T-helper 9 cell (primary cell): ENCODE measurements around the gene SEPHS1.
"Not testable (repeated sequence)": the region's sequence is repeated elsewhere in the genome, so short reads cannot be mapped to it uniquely, and the experiment has no call there.

Experiments used
- DNase-seq: peaks from one replicate; pipeline ENCODE4 v3.0.0-alpha.2; 2020
- total RNA-seq, 2 donors: gene quantifications; one replicate each; lab custom pipeline; 2026; lab: John Stamatoyannopoulos, UW

The SEPHS1 gene, protein sequence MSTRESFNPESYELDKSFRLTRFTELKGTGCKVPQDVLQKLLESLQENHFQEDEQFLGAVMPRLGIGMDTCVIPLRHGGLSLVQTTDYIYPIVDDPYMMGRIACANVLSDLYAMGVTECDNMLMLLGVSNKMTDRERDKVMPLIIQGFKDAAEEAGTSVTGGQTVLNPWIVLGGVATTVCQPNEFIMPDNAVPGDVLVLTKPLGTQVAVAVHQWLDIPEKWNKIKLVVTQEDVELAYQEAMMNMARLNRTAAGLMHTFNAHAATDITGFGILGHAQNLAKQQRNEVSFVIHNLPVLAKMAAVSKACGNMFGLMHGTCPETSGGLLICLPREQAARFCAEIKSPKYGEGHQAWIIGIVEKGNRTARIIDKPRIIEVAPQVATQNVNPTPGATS
- 23.4 to 37.2 reads per million in 2 donors for total RNA-seq

DNA sequence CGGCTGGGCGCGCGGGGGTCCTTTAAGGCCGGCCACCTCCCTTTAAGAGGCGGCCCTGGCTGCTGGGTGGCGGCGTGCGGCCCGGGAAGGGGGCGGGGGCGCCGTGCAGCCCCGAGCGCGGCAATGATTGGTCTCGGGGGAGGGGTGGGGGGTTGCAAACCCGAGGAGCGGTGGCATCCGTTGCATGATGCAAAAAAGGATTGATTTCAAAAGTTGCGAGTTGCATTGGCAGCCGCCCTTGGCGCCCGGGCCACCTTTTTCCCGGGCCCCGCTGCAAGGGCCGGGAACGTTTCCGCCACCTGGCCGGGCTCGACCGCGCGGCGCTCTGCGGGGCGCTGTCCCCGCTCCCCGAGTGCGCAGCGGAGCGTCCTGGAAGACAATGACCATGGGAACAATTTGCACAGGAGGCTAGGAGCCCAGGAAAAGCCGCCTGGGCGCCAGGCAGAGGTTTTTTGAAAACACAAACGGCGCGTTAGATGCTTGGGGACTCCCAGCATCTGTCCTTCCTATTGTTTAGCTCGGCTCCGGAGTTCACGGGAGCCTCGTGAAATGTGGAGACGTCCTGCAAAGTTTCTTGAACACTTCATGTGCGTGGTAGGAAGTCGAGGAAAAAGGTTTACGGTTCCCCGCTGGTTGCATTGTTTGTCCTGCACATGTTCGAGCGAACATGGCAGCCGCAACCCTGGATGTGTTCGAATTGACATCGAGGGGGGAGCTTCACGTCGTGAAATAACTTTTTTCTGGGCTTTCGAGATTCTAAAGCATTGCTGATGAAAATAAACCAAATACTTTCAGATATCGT lies at the start of gene SEPHS1:
SEPHS1 (minus strand) TSS at position 78 of the 802 bp plus-strand sequence. CDS start 3,343 bp downstream, outside the sequence.
- DNase-seq = peak; percentile 73

DNA sequence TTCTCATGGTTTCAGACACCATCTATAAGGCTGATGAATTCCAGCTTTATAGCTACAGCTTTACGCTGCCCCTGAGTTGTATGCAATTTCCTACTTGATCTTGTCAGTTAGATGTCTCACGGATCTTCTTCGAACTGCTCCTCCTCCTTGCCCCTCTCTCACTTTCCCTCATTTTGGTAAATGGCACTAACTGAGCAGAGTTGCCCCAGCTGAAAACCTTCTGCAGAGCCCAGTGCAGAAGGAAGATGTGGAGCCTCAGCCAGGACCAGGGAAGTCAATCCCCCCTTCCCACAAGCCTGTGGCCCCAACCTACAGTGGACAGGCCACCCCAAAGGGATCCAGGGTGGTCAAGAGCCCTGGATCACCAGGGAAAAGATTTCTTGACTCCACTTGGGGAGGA lies 49.0 kb upstream of the SEPHS1 start:
- no peak for DNase-seq

DNA sequence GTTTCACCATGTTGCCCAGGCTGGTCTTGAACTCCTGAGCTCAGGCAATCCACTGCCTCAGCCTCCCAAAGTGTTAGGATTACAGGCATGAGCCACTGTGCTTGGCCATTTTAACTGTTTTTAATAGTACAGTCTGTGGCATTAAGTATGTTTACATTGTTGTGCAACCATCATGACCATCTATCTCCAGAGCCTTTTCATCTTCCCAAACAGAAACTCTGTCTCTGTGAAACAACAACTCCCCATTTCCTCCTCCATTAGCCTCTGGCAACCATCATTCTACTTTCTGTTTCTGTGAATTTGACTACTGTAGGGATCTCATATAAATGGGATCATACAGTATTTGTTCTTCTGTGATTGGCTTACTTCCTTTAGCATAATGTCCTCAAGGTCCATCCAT lies 48.3 kb upstream of the SEPHS1 start:
- no peak for DNase-seq

DNA sequence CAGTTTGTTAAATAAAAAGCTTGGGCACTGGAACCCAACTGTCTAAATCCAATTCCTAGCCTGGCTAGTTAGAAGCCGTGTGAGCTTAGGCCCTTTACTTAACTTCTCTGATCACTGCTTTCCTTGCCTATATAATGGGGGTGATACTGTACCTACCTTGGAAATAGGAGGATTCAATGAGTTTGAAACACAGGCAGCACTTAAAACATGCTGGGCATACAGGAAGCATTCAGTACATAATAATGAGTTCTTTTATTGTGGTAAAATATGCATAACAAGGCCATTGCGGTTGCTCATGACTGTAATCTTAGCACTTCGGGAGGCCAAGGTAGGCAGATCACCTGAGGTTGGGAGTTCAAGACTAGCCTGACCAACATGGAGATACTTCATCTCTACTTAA lies 47.4 kb upstream of the SEPHS1 start:
- no peak for DNase-seq

DNA sequence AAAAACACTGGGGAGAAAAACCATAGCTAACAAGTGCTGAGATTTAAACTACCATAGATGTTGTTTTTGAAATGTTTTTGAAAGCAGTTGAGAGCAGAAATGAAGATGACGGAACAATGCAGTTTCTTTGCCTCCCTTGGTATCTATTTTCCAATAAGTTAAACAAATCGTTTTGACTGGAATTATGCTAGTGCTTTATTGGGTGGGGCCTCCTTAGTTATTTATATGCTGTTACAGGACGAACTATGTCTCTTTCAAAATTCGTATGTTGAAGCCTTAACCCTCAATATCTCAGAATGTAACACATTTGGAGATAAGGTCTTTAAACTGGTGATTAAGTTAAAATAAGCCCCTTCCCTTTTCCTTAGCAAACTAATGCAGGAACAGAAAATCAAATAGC lies 45.5 kb upstream of the SEPHS1 start:
- DNase-seq = no peak

DNA sequence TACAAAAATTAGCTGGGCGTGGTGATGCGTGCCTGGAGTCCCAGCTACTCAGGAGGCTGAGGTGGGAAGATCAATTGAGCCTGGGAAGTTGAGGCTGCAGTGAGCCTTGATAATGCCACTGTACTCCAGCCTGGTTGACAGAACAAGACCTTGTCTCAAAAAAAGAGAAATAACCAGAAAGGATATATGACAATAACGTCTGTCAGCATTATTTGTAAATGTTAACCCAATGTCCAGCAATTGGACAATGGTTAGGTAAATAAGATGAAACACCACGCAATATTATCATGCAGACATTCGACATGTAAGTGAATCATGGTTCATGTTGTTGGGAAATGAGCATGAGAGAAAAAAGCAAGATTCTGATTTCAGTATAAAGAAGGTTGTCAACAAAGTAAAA lies 44.6 kb upstream of the SEPHS1 start:
- DNase-seq = no peak

DNA sequence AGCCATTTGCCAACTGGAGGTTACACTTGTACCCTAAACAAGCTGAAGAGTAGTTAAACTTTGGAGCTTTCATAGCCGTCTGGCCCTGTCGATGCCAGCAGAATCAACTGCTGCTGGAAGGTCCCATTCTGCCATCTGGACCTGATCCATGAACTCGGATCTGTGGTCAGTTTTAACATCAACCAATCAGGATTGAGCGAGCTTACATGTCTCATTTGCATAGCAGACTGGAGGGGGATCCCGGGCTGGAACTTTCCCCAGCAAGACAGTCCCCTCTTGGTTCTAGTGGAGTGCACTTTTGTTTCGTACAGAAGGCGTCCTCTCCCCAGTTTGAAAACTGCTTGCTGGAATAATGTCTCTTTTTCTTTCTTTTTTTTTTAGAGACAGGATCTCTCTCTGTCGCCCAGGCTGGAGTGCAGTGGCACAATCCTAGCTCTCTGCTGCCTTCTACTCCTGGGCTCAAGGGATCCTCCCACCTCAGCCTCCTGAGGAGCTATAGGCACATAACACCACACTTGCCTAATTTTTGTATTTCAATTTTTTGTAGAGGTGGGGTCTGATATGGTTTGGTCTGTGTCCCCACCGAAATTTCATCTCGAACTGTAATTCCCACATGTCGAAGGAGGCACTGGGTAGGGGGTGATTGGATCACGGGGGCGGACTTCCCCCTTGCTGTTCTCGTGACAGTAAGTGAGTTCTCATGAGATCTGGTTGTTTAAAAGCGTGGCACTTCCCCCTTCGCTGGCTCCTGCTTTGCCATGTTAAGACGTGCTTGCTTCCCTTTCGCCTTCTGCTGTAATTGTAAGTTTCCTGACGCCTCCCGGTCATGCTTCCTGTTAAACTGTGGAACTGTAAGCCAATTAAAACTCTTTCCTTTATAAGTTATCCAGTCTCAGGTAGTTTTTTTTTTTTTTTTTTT lies 42.8 kb upstream of the SEPHS1 start:
- DNase-seq = no peak

DNA sequence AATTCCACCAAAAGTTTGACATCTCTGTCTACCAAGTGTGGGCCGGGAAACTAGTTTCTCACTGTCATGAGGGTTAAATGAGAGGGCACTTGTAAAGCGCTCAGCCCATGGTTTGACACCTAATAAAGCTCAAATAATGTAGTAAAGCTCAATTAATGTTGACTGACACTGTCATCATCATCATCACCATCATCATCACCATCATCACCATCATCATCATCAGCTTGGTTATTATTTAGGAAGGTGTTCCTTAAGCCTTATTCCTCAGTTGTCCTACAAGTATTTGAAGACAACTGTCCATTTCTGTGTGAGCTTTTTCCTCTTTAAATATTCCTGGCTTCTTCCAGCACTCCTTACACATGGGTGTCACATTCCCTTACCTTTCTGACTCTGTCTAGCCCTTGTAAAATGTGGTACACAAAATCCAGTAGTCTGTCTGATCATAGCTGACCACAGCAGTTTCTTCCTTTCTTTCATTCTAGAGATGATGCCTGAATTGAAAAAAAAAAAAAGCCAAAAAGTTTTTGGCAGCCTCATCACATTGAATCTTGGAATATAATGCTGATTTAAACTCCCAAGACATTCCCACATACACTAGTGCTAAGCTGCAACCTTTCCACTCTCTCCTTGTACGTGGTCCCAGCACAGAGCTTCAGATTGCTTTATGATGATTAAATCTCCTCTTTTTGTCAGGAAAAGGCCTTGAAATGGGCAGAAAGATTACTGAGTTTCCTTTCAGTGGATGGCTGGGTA lies 40.6 kb upstream of the SEPHS1 start:
- no peak for DNase-seq

DNA sequence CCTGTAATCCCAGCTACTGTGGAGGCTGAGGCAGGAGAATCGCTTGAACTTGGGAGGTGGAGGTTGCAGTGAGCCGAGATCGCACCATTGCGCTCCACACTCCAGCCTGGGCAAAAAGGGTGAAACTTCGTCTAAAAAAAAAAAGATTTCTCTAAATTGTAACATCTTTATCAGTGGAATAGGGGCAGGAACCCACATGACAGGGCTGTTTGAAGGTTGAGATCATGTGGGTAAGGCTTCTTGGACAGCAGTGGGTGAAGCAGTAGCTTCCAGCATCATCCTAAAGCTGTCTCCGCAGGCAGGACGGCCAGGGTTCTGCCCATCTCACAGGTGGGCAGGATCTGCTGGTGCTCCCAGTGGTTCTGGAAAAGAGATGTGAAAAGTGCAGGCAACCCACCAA lies 37.9 kb upstream of the SEPHS1 start:
- no peak for DNase-seq

DNA sequence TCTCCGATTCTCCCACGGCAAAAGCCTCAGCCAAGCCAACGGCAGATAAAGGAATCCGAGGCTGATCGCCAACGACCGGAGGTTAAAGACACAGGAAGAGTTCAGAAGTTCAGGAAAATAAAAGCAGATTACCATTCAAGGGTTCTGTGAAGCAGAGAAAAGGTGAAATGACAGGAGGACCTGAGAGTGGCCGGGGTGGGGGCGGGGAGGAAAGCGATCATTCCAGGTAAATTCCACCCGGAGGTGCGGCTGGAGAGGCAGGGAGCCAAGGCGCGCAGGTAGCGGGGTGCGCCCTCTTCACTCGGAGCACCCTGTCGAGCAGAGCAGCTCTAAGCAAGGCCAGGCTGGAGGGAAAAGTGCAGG lies 35.3 kb upstream of the SEPHS1 start:
- no peak for DNase-seq

DNA sequence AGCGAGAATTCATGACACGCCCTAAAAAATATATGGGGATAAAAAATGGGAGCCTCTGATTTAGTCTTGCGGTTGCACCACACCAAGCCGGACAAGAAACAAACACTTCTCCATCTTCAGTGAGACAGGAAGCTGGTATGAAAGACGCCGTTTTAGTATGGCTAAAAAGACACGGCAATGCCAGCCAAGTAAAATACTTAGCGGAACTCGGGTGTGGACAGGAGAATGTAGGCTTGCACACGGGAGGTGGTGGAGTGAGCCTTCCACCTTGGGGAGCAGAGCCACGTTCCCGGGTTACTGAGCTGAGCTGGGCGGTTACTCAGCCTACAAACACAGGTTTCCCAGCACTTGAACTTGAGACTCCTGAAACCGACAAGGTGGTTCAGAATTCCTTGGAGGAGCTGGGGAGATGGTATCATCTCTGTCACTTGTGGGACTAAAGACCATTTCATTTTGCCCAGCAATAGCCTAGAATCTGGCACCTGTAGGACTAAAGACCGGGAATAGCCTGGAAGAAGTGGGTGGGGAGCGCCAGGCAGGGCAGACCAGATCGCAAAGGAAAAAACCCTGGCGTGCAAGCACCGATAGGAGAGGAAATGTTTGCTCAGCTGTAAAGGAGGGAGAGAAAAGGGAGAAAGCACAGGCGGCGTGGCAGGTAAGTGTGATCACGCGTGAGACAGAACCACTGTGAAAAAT lies 34.8 kb upstream of the SEPHS1 start:
- DNase-seq = no peak

DNA sequence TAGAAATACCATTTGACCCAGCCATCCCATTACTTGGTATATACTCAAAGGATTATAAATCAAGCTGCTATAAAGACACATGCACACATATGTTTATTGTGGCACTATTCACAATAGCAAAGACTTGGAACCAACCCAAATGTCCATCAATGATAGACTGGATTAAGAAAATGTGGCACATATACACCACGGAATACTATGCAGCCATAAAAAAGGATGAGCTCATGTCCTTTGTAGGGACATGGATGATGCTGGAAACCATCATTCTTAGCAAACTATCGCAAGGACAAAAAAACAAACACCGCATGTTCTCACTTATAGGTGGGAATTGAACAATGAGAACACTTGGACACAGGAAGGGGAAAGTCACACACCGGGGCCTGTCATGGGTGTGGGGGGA lies 31.0 kb upstream of the SEPHS1 start:
- DNase-seq = not testable (repeated sequence)

DNA sequence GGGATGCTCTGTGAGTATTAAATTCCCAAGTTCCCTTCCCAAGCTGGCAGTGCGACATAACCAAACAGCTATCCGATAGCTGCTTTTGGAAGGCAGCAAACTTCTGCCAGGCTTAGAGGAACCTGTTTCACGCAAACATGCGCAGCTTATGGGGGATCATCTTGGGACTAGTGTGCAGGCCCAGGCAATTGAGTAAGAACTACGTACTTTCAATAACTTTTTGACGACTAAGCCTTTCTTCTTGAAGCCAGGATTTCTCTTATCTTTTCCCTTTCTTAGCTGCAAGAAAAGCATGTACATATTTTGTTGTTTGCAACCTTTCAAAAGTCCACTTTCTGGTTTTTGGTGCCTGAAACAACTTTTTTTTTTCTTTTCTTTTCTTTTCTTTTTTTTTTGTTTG lies 28.7 kb upstream of the SEPHS1 start:
- no peak for DNase-seq

DNA sequence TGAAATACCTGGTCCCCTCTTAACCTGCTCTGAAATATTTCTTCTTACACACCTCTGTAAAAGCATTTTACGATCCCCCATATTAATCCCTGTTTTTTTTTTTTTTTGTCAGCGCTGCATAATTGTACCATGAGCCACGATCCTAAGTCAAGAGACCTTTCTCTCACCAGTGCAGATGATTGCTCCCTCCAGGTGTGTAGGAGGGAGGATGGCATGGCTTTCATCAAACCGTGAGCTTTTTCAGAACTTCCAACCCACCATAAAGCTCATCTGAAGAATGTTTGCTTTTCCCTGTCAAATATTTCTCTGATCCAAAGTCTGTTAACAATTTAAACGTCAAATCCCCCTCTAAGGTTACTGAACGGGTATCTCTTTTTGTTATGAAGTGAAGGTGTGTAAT lies 28.2 kb upstream of the SEPHS1 start:
- DNase-seq = no peak

DNA sequence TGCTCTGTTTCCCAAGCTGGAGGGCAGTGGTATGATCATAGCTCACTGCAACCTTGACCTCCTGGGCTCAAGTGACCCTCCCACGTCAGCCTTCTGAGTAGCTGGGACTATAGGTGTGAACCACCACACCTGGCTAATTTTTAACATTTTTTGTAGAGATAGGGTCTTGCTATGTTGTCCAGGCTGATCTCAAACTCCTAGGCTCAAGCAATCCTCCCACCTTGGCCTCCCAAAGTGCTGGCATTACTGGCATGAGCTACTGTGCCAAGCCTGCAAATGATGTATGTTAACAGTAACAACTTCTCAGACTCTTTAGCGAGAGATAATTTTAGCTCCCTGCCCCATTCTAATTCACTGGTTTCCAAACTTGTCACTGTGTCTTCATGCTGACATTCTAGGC lies 27.7 kb upstream of the SEPHS1 start:
- no peak for DNase-seq

DNA sequence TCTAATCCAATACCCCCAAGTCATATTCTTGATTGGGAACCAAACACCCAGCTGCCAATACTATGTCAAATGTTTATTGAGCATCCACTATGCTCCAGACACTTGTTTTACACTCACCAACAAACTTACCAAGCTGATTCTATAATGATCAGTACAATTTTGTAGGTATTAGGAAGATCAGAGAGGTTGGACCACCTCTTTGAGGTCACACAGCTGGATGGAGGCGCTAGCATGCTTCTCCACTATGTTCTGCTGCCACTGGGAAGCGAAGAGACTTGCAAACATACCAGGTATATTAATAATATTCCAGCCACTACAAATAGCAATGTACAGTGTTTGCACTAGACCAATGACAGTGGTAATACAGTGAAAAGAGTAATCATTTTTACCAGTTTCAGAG lies 25.6 kb upstream of the SEPHS1 start:
- DNase-seq = no peak

DNA sequence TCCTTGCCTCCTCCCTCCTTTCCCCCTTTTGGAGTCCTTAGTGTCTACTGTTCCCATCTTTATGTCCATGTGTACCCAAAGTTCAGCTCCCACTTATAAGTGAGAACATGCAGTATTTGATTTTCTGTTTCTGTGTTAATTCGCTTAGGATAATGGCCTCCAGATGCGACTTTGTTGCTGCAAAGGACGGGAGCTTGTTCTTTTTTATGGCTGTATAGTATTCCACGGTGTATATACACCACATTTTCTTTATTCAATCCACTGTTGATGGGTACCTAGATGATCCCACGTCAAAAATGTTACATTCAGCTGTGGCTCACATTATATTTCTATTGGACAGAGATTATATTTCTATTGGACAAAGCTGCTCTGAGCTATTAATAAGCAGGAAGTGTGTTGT lies 24.4 kb upstream of the SEPHS1 start:
- no peak for DNase-seq

DNA sequence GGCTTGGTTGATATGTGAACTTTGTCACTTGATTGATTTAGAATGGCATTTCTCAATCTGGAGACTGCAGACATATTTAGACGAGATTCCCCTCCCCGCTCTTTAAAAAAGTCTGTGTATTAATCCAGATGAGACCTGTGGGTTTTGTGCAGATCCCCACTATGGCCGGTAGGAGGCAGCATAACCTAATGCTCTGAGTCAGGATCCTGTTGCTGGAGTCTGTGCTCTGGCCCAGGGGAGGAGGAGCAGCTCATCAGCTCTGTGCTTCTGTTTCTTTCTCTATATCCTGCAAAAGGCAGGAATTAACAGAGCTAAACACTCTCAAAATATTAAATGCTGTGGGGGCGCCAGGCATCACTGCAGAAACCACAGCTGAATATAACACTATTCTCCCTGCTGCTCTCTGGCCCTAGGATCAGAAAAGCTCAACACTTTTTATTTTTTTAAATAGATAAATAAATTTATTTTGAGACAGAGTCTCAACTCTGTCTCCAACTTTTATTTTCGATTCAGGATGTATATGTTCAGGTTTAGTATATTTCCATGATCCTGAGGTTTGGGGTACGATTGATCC lies 23.9 kb upstream of the SEPHS1 start:
- peak; percentile 37 for DNase-seq

DNA sequence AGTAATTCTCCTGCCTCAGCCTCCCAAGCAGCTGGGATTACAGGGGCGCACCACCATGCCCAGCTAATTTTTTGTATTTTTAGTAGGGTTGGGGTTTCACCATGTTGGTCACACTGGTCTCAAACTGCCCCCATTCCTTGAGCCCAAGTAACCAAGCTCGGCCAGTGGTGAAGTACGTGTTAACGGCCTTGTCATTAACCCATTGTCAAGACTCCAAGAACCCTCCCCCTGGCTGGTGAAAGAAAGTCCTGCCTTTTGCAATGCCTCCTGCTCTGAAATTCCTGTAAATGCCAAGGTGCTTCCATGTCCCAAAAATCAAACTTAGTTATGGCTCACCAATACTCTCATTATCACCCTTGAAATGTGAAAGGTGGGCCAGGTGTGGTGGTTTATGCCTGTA lies 18.8 kb upstream of the SEPHS1 start:
- DNase-seq = no peak

DNA sequence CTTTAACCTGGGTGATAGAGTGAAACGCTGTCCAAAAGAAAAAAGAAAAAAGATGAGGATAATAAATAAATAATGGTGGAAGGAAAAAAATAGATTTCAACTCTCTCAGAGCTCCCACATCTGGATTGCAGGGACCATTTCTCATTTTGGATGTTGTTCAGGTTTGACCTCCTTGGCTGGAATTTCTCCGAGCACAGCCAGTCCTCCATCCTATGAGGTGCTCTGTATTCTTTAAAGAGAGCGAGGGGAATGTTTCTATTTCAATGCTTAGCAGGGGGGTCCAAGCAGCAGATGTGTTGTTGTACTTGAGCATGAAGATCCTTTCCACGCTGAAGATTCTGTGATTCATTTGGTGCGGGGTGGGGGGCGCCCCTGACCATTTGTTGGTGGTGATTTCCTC lies 17.7 kb upstream of the SEPHS1 start:
- no peak for DNase-seq

DNA sequence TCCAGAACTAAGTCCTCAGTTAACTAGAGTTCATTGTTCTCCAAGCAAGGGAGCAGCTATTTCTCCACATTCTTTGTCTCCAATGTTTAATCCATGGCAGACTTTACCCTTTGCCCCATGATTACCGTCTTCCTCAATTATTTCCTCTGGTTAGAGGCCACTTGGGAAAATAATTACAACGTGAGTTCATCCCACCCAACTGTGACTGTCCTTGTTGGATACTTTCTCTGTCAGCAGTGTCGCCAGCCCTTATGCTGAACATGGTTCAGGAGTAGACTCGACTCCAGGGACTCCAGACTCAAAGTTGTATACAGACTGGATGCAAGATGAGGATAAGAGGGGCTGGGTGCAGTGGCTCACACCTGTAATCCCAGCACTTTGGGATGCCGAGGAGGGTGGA lies 17.1 kb upstream of the SEPHS1 start:
- no peak for DNase-seq
